Measurements from ENCODE around the gene RIT1. TPM values are rescaled to one million over a fixed set of nuclear protein-coding genes. Genes with fewer than 3 reads are reported as not detected.

RIT1 gene
- total and polyA plus RNA-seq, 7 donors, result 5.1 to 16.9 (median 11.1) TPM

GRCh38 chr1:155947292-155947691, 36.1 kb upstream of the RIT1 start:
- ATAC-seq, result no peak
- peaks cover 10% of the 10 kb centered on the region for H3K4me1 ChIP-seq
- intact Hi-C loops (cut with DNase I), result no loop called here
- H3K9me3 ChIP-seq, result no peaks in the 10 kb centered on the region
- 55 to 57% (median 57%) methylated on average over 4 of the region's 4 CpGs for WGBS, 3 donors
- DNase-seq, result no peak
- no peak for TF ChIP-seq CTCF (IDR thresholded peaks at IDR 0.05)
- peaks cover 13 to 65% of the 10 kb centered on the region in 2 donors for H3K36me3 ChIP-seq (ENCODE audit: insufficient read depth in 1 of 2, low read depth in 1 of 2)
- no peak overlapping the region for H3K27ac ChIP-seq
- no peak overlapping the region for H3K4me3 ChIP-seq
- no peaks in the 10 kb centered on the region for H3K27me3 ChIP-seq (ENCODE audit: insufficient read depth in 3 of 3, low read length in 2 of 3)

DNA sequence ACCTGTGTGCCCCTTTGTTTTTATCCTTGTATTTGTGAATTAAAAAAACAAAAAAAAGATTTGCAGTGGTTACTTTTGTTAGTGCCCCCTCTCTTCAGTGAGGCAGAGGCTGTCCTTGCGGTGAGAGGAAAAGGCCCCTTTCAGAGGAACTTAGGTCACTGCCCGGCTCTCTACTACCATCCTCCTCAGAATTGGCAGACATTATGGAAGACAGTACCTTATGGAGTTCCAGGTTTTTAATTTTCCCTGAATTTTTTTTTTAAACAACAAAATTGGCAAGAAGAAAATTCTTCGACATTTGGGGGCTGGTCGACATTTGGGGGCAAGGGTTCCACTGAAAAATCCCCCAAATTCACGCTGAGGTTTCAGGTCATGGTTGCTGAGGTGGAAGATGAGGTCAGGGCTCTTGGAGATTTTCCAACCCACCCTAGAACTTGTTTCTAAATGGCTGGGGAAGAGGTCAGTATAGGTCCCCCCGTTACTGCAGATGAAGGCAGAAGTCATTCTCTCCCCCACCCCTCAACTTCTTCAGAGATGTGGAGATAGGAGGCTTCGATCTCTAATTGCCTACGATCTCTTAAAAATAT, 35.6 kb upstream of the RIT1 start:
- DNase-seq (no peak), ATAC-seq (no peak)
- peaks cover 7% of the 10 kb centered on the region for H3K4me1 ChIP-seq
- intact Hi-C loops (cut with DNase I), result no loop called here
- no peaks in the 10 kb centered on the region for H3K27me3 ChIP-seq (ENCODE audit: insufficient read depth in 3 of 3, low read length in 2 of 3)
- H3K36me3 ChIP-seq (ENCODE audit: insufficient read depth in 1 of 2, low read depth in 1 of 2), result peaks cover 13 to 59% of the 10 kb centered on the region in 2 donors
- H3K9me3 ChIP-seq, result no peaks in the 10 kb centered on the region
- WGBS, 3 donors, result 69 to 84% (median 76%) methylated on average over 8 of the region's 8 CpGs
- no peak overlapping the region for H3K4me3 ChIP-seq
- no peak for TF ChIP-seq CTCF (IDR thresholded peaks at IDR 0.05)
- no peak overlapping the region for H3K27ac ChIP-seq

- no peak for DNase-seq
- intact Hi-C loops (cut with DNase I), result no loop called here
- H3K9me3 ChIP-seq, result no peaks in the 10 kb centered on the region
- no peak overlapping the region for H3K27ac ChIP-seq
- 42 to 45% (median 45%) methylated on average over 6 of the region's 6 CpGs for WGBS, 3 donors
- H3K4me1 ChIP-seq, result peaks cover 18% of the 10 kb centered on the region
- no peak for ATAC-seq
- TF ChIP-seq CTCF (IDR thresholded peaks at IDR 0.05), result no peak
- H3K4me3 ChIP-seq, result no peak overlapping the region
- H3K36me3 ChIP-seq (ENCODE audit: insufficient read depth in 1 of 2, low read depth in 1 of 2), result peaks cover 3 to 36% of the 10 kb centered on the region in 2 donors
- no peaks in the 10 kb centered on the region for H3K27me3 ChIP-seq (ENCODE audit: insufficient read depth in 3 of 3, low read length in 2 of 3)
These were observed 33.3 kb upstream of the RIT1 start for GRCh38 chr1:155944444-155944799.

GRCh38 chr1:155942578-155943141, 31.5 kb upstream of the RIT1 start:
- TF ChIP-seq CTCF (IDR thresholded peaks at IDR 0.05), result no peak
- 58 to 70% (median 60%) methylated on average over 11 of the region's 11 CpGs for WGBS, 3 donors

More at GRCh38 chr1:155942578-155943141, 31.5 kb upstream of the RIT1 start:
- DNase-seq, result no peak
- Histone ChIP-seq H3K9me3 (no peaks in the 10 kb centered on the region), H3K27ac (peak overlapping the region; percentile 36), H3K36me3 (ENCODE audit: insufficient read depth in 1 of 2, low read depth in 1 of 2) (peaks cover 0 to 18% of the 10 kb centered on the region in 2 donors), H3K4me1 (peaks cover 18% of the 10 kb centered on the region), H3K4me3 (no peak overlapping the region), H3K27me3 (ENCODE audit: insufficient read depth in 3 of 3, low read length in 2 of 3) (no peaks in the 10 kb centered on the region)
- ATAC-seq, result peak in 2 of 4 donors; percentile 2 to 3
- intact Hi-C loops (cut with DNase I), result no loop called here

Measured in psoas muscle (tissue), 8 donors.